Ovary (tissue), 9 donors: Measurements from ENCODE around the gene TPCN2. TPM values are rescaled to one million over a fixed set of nuclear protein-coding genes. Genes with fewer than 3 reads are reported as not detected.

Source experiments
- DNase-seq, 5 donors: peaks; one replicate each; pipeline ENCODE4 v3.0.0-alpha.2; 2019 to 2020
- H3K27ac ChIP-seq, 2 donors: fragments of 200-600 bp; one replicate each; pipeline versions ENCODE4 v1.5.1 to v1.8.0; 2019 to 2022
- H3K27me3 ChIP-seq: fragments of 200-600 bp; one replicate; pipeline ENCODE4 v1.8.0; 2022
- H3K36me3 ChIP-seq: fragments of 200-600 bp; sonication (generic); one replicate; pipeline ENCODE4 v1.5.1; 2019
- H3K4me1 ChIP-seq: one replicate; pipeline ENCODE4 v1.8.1; 2013; ENCODE audit warnings: mild to moderate bottlenecking, moderate library complexity; ENCODE audit not compliant: insufficient read depth
- H3K4me3 ChIP-seq: fragments of 200-600 bp; sonication (generic); one replicate; pipeline ENCODE4 v1.5.1; 2017
- H3K9me3 ChIP-seq, 2 donors: fragments of 200-600 bp in 1 of 2; sonication (generic) in 1 of 2; one replicate each; pipeline versions ENCODE4 v1.5.1 to v1.8.1; 2013 to 2019; ENCODE audit warnings: mild to moderate bottlenecking in 1 of 2, moderate library complexity in 1 of 2
- EP300 ChIP-seq: sonication (generic); formaldehyde crosslinking; IDR thresholded peaks from one replicate; pipeline ENCODE4 v1.6.1; 2017; ENCODE audit warnings: antibody characterized with exemption
- POLR2A ChIP-seq: fragments of 450-650 bp; IDR thresholded peaks from one replicate; pipeline ENCODE4 v1.6.1; 2017; ENCODE audit warnings: antibody characterized with exemption, mild to moderate bottlenecking, moderate library complexity
- WGBS, 3 donors: extraction: QIAGEN DNeasy Blood & Tissue Kit in 1 of 3; methylation state at CpG; one replicate each; pipeline versions ENCODE4 v1.1.5 to v1.1.7; 2013 to 2017; 5-methylcytosine and 5-hydroxymethylcytosine counted together
- intact Hi-C, 4 donors: fragments of 100-400 bp; cut with DNase I; formaldehyde crosslinking; loops; one replicate each; pipeline versions ENCODE4 v1.11.0 to v1.15.1; 2022 to 2023
- polyA plus RNA-seq, 2 donors: library from polyadenylated mRNA; stranded (reverse); fragments of 200-250 nt in 1 of 2; fragments of 350-450 nt in 1 of 2; fragmentation: Illumina TruSeq in 1 of 2; extraction: RNeasy Lipid Tissue Mini Kit (QIAGEN cat#74804) in 1 of 2; gene quantifications; one replicate each; pipeline ENCODE4 v1.2.3, GENCODE V29; 2013 to 2014
- total RNA-seq, 7 donors: library from RNA; depleted of rRNA in 2 of 7; stranded (reverse); fragments of >200 nt in 2 of 7; fragmentation: NEBNext Ultra II Directional in 3 of 7; extraction: Animal tissue kit (Norgen Biotek cat#: 25700) in 3 of 7; gene quantifications; one replicate each; pipeline versions ENCODE4 v1.1.0 to v1.2.4, GENCODE V29; 2016 to 2023
- TF ChIP-seq, protein P1 (sequence below), 3 donors: fragments of 450-650 bp in 2 of 3; fragments of 200-600 bp in 1 of 3; IDR thresholded peaks; one replicate each; pipeline versions ENCODE4 v1.5.1 to v1.8.0; 2016 to 2022; ENCODE audit warnings: antibody characterized with exemption in 3 of 3, mild to moderate bottlenecking in 1 of 3
- donor health status: DM: no; HTN: no; CAD: no; lungs with moderate emphysema.
- donor health status: DM: no; HTN: no; CAD: no.
- donor health status: Bipolar disorder and iron deficiency.
- donor health status: DM: yes; HTN: yes; CAD: no.
- donor health status: DM: no; HTN: no; CAD: no.
- donor health status: DM: yes; HTN: yes; CAD: no.

The TPCN2 gene
- total and polyA plus RNA-seq, 9 donors = 6.5 to 35.7 (median 23.3) TPM

DNA sequence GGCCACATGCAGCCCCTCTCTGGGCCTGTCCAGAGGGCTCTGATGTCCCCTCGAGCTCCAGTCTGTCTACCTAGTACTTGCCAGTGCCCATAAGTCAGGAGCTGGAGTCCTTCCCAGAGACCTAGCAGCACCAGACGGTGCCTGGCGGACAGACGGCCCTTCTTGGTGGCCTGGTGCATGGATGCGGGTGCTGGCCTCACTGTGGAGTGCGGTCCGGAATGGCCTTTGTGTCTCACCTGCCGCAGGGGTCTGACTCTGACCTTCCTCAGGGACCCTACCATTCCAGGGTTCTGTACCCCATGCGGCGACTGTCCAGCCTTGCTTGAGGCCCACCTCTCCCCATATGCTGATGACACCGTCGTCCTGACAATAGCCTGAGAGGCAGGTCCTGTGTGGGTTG is 77.6 kb downstream of the TPCN2 start:
- Histone ChIP-seq H3K27ac (no peak overlapping the region), H3K36me3 (no peaks in the 10 kb centered on the region), H3K4me1 (no peaks in the 10 kb centered on the region), H3K9me3 (no peaks in the 10 kb centered on the region), H3K4me3 (no peak overlapping the region), H3K27me3 (no peaks in the 10 kb centered on the region)
- intact Hi-C loops = no loop called here
- TF ChIP-seq, protein P1, sequence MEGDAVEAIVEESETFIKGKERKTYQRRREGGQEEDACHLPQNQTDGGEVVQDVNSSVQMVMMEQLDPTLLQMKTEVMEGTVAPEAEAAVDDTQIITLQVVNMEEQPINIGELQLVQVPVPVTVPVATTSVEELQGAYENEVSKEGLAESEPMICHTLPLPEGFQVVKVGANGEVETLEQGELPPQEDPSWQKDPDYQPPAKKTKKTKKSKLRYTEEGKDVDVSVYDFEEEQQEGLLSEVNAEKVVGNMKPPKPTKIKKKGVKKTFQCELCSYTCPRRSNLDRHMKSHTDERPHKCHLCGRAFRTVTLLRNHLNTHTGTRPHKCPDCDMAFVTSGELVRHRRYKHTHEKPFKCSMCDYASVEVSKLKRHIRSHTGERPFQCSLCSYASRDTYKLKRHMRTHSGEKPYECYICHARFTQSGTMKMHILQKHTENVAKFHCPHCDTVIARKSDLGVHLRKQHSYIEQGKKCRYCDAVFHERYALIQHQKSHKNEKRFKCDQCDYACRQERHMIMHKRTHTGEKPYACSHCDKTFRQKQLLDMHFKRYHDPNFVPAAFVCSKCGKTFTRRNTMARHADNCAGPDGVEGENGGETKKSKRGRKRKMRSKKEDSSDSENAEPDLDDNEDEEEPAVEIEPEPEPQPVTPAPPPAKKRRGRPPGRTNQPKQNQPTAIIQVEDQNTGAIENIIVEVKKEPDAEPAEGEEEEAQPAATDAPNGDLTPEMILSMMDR (IDR thresholded peaks at IDR 0.05) = no peak
- no peak for TF ChIP-seq POLR2A
- TF ChIP-seq EP300 = no peak
- WGBS, 3 donors = 84 to 92% (median 85%) methylated on average over 12 of the region's 12 CpGs
- DNase-seq = peak in 1 of 5 donors; percentile 22

DNA sequence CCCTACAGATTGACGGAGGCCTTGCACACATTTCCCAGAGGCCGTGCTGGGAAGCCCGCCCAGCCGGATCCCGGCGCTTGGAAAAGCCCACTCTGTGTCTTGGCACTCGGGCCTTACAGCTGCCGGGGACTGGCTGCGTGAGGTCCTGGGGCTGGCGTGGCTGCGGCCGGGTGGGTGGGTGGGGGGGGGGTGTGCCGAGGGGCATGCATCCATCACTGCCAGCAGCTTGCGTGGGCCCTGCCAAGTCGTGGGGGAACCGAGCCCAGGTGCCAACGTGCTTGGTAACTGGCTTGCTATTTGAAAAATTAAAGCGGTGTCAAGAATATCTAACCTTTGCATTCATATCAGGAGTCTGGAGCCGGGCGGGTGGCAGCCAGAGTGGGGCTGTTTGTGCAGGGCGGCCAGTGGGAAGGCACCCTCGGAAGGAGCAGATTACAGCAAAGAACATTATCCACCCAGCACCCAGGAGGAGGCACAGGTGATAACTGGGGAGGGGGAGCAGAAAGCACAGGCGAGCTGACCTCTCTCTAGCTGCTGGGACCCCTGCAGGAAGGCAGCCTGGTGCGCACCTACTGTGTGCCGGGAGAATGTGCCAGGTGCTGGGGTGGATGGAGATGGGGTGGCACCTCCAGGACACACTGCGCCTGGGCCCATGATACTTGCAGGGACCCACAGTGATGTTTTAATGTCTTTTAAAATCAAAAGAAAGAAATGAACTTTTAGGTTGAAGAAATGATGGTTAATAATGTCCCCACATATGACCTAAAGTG is 78.5 kb downstream of the TPCN2 start:
- 42 to 57% (median 52%) methylated on average over 26 of the region's 26 CpGs for WGBS, 3 donors
- intact Hi-C loops = no loop called here
- H3K27ac ChIP-seq = no peak overlapping the region

DNA sequence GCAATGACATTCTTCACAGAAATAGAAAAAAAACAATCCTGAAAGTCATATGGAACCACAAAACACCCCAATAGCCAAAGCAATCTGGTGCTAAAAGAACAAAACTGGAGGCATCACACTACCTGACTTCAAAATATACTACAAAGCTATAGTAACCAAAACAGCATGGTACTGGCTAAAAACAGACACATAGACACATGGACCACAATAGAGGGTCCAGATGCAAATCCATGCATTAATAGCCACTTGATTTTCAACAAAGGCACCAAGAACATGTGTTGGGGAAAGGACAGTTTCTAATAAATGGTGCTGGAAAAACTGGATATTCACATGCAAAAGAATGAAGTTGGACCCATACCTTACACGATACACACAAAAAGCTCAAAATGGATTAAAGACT is 79.2 kb downstream of the TPCN2 start:
- Histone ChIP-seq H3K27ac (no peak overlapping the region), H3K27me3 (no peaks in the 10 kb centered on the region), H3K4me1 (no peaks in the 10 kb centered on the region), H3K4me3 (no peak overlapping the region), H3K9me3 (no peaks in the 10 kb centered on the region), H3K36me3 (no peaks in the 10 kb centered on the region)
- TF ChIP-seq EP300 = no peak
- TF ChIP-seq, protein P1 (IDR thresholded peaks at IDR 0.05) = no peak
- no peak for TF ChIP-seq POLR2A
- intact Hi-C loops = no loop called here
- 62 to 88% (median 87%) methylated on average over 1 of the region's 1 CpG for WGBS, 3 donors
- no peak for DNase-seq

More for the DNA sequence above, 78.5 kb downstream of the TPCN2 start:
- Histone ChIP-seq H3K4me1 (no peaks in the 10 kb centered on the region), H3K4me3 (no peak overlapping the region), H3K27me3 (no peaks in the 10 kb centered on the region), H3K36me3 (no peaks in the 10 kb centered on the region), H3K9me3 (no peaks in the 10 kb centered on the region)
- TF ChIP-seq POLR2A (no peak), EP300 (no peak)
- TF ChIP-seq, protein P1 (IDR thresholded peaks at IDR 0.05) = no peak
- DNase-seq = peak in 1 of 5 donors; percentile 19

DNA sequence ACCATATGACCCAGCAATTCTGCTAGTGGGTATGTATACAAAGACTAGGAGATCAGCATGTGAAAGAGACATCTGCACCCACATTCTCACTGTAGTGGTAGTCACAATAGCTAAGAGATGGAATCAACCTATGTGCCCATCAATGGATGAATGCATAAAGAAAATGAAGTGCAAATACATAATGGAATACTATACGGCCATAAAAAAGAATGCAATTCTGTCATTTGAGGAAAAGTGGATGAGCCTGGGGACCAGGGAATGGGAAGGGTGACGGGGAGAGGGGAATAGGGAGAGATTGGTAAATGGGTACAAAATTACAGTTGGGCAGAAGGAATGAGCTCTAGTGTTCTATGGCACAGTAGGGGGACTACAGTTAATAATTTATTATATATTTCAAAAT is 80.3 kb downstream of the TPCN2 start:
- no peak overlapping the region for H3K27ac ChIP-seq
- intact Hi-C loops = no loop called here
- WGBS, 3 donors = 95 to 98% (median 96%) methylated on average over 2 of the region's 2 CpGs
- H3K9me3 ChIP-seq = no peaks in the 10 kb centered on the region
- TF ChIP-seq, protein P1 (IDR thresholded peaks at IDR 0.05) = no peak
- no peak for TF ChIP-seq EP300
- TF ChIP-seq POLR2A = no peak
- no peaks in the 10 kb centered on the region for H3K4me1 ChIP-seq
- H3K4me3 ChIP-seq = no peak overlapping the region
- no peaks in the 10 kb centered on the region for H3K36me3 ChIP-seq
- no peaks in the 10 kb centered on the region for H3K27me3 ChIP-seq
- DNase-seq = no peak
